C4-2B (cell line): ENCODE data around the gene ATP1B1.

Experiments used
- ZFX ChIP-seq: fragments of 450-650 bp; IDR thresholded peaks from 2 replicates; pipeline ENCODE4 v1.6.1; 2017
- TF ChIP-seq, protein P1 (sequence below): fragments of 450-650 bp; conservative IDR thresholded peaks from 2 replicates; pipeline ENCODE4 v1.5.1; 2017; ENCODE audit warnings: mild to moderate bottlenecking

DNA sequence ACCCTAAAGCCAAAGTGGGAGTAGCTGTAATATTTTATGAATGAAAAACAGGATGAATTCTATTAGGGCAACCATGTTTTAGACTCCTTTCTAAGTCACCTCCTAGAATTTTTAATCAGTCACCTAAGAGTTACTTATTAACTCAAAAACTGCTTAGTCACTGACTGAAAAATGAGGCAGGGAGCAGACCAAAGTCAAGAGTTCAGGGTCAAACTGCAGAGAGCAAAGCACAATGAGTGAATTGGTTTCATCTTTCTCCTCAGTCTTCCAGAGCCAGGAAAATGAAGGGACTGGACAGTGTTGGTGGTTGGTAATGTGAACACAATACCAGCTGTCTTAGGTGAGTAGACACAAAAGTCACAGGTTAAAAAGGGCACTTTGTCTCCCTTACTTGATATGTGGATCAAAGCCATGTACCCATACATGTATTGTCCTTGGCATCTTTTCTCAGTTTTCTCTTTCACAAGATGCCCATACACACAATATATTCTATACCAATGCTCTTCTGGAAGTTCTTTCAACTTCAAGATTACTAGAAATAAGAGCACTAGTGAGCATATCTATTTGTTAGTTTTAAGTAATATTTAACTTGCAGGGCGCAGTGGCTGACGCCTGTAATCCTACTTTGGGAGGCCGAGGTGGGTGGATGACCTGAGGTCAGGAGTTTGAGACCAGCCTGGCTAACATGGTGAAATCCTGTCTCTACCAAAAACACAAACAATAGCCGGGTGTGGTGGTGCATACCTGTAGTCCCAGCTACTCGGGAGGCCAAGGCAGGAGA lies 42.2 kb downstream of the ATP1B1 start:
- TF ChIP-seq, protein P1, sequence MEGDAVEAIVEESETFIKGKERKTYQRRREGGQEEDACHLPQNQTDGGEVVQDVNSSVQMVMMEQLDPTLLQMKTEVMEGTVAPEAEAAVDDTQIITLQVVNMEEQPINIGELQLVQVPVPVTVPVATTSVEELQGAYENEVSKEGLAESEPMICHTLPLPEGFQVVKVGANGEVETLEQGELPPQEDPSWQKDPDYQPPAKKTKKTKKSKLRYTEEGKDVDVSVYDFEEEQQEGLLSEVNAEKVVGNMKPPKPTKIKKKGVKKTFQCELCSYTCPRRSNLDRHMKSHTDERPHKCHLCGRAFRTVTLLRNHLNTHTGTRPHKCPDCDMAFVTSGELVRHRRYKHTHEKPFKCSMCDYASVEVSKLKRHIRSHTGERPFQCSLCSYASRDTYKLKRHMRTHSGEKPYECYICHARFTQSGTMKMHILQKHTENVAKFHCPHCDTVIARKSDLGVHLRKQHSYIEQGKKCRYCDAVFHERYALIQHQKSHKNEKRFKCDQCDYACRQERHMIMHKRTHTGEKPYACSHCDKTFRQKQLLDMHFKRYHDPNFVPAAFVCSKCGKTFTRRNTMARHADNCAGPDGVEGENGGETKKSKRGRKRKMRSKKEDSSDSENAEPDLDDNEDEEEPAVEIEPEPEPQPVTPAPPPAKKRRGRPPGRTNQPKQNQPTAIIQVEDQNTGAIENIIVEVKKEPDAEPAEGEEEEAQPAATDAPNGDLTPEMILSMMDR, result no peak
- TF ChIP-seq ZFX, result no peak
